HepG2 (cell line): ENCODE data around the gene HOXC4. TPM values are rescaled to one million over a fixed set of nuclear protein-coding genes. Genes with fewer than 3 reads are reported as not detected.

Experiments
- ATAC-seq: fragments of 200-7000 bp; cut with Tn5 transposase; 3 replicates; pipeline ENCODE4 v1.9.1; 2020; ENCODE audit warnings: mild to moderate bottlenecking, moderate library complexity
- BruUV-seq: library from RNA; stranded (reverse); fragments of 400-500 nt; replicated peaks from 2 replicates; lab custom pipeline; 2021; lab: Mats Ljungman, UMichigan
- CTCF ChIA-PET: fragments of 300-600 bp; formaldehyde crosslinking; extraction: SDS; loops from one replicate; lab custom pipeline; 2021; ENCODE audit warnings: low total read pairs, inconsistent platforms, low intra/inter-chr PET ratio; lab: Yijun Ruan, JAX
- POLR2A ChIA-PET: fragments of 350-600 bp; sonication (Branson Sonifier 250); formaldehyde crosslinking; loops from one replicate; lab custom pipeline; 2020; ENCODE audit warnings: antibody characterized with exemption, inconsistent platforms; lab: Yijun Ruan, JAX
- DNase-seq: peaks from one replicate; pipeline ENCODE4 v3.0.0-alpha.2; 2015; ENCODE audit warnings: low spot score
- FAIRE-seq: peaks from 3 replicates; lab custom pipeline; 2011; peaks lifted over from hg19 to GRCh38; lab: Jason Lieb, UNC
- H2AFZ ChIP-seq: one replicate; pipeline ENCODE4 v1.6.1; 2011; ENCODE audit warnings: low read length, inconsistent platforms
- H3K27ac ChIP-seq: fragments of 300-600 bp; 3 replicates; pipeline ENCODE4 v1.8.0; 2011; ENCODE audit warnings: mixed run types, mild to moderate bottlenecking, mixed read lengths, low read length, inconsistent platforms; ENCODE audit not compliant: insufficient read depth; ENCODE audit errors: extremely low read length
- H3K27me3 ChIP-seq, 2 experiments: fragments of 200-600 bp in 1 of 2; 2 replicates in 1 of 2; 3 replicates in 1 of 2; pipeline versions ENCODE4 v1.6.0 to v1.8.0; 2011; ENCODE audit warnings: low read length in 2 of 2, mild to moderate bottlenecking in 2 of 2, moderate library complexity in 2 of 2, inconsistent platforms in 1 of 2; ENCODE audit not compliant: insufficient read depth in 2 of 2, control insufficient read depth in 1 of 2
- H3K36me3 ChIP-seq, 2 experiments: fragments of 200-600 bp in 1 of 2; replicated peaks in 1 of 2; 2 replicates in 1 of 2; 3 replicates in 1 of 2; pipeline versions ENCODE4 v1.5.1 to v1.8.0; 2011; ENCODE audit warnings: low read length in 2 of 2, inconsistent platforms in 1 of 2; ENCODE audit not compliant: insufficient read depth in 2 of 2, control insufficient read depth in 1 of 2
- H3K4me1 ChIP-seq: 2 replicates; pipeline ENCODE4 v1.5.1; 2012; ENCODE audit warnings: low read length, inconsistent platforms; ENCODE audit not compliant: insufficient read depth
- H3K4me2 ChIP-seq: 2 replicates; pipeline ENCODE4 v1.6.0; 2011; ENCODE audit warnings: low read depth, low read length, inconsistent platforms
- H3K4me3 ChIP-seq, 3 experiments: fragments of 200-600 bp in 1 of 3; sonication (generic), shearing (Covaris generic) in 1 of 3; replicated peaks in 1 of 3; 2 replicates each; pipeline ENCODE4 v1.5.1; 2011 to 2016; ENCODE audit warnings: low read length in 3 of 3, inconsistent platforms in 2 of 3, low read depth in 2 of 3, mild to moderate bottlenecking in 2 of 3, control low read depth in 1 of 3, mixed read lengths in 1 of 3; ENCODE audit not compliant: insufficient read depth in 1 of 3
- H3K79me2 ChIP-seq: one replicate; pipeline ENCODE4 v1.6.1; 2011; ENCODE audit warnings: low read length, inconsistent platforms; ENCODE audit not compliant: insufficient read depth
- H3K9ac ChIP-seq: 2 replicates; pipeline ENCODE4 v1.6.0; 2011; ENCODE audit warnings: mild to moderate bottlenecking, low read depth, low read length, inconsistent platforms; ENCODE audit not compliant: insufficient read depth
- H3K9me3 ChIP-seq: 2 replicates; pipeline ENCODE4 v1.5.1; 2012; ENCODE audit warnings: mild to moderate bottlenecking, low read length
- H4K20me1 ChIP-seq: 2 replicates; pipeline ENCODE4 v1.6.0; 2011; ENCODE audit warnings: inconsistent platforms, mild to moderate bottlenecking, low read length, moderate library complexity; ENCODE audit not compliant: insufficient read depth
- ARID2 ChIP-seq: sonication (generic); formaldehyde crosslinking; IDR thresholded peaks from 2 replicates; pipeline ENCODE4 v1.8.1; 2022; ENCODE audit warnings: mild to moderate bottlenecking, missing genetic modification reagents, borderline replicate concordance
- FOSL2 ChIP-seq: sonication (generic); formaldehyde crosslinking; IDR thresholded peaks from 2 replicates; pipeline ENCODE4 v1.4.0; 2020; ENCODE audit warnings: missing genetic modification reagents
- RCOR2 ChIP-seq: IDR thresholded peaks from 2 replicates; pipeline ENCODE4 v1.6.1; 2016; ENCODE audit warnings: missing biosample characterization, missing genetic modification reagents
- RELA ChIP-seq: sonication (generic); formaldehyde crosslinking; IDR thresholded peaks from 2 replicates; pipeline ENCODE4 v1.4.0; 2020; ENCODE audit warnings: missing genetic modification reagents
- TAF15 ChIP-seq: fragments of 200-400 bp; formaldehyde crosslinking; IDR thresholded peaks from one replicate; pipeline ENCODE4 v1.6.1; 2018; ENCODE audit warnings: mild to moderate bottlenecking, low read depth, low read length; ENCODE audit not compliant: poor library complexity, severe bottlenecking
- ZNF136 ChIP-seq: sonication (generic); formaldehyde crosslinking; IDR thresholded peaks from 2 replicates; pipeline ENCODE4 v1.8.1; 2022; ENCODE audit warnings: low read depth, mild to moderate bottlenecking, moderate library complexity, missing genetic modification reagents
- ZNF234 ChIP-seq: sonication (generic); formaldehyde crosslinking; conservative IDR thresholded peaks from 2 replicates; pipeline ENCODE4 v1.5.1; 2020; ENCODE audit warnings: mild to moderate bottlenecking, missing genetic modification reagents
- ZNF34 ChIP-seq: sonication (generic); formaldehyde crosslinking; IDR thresholded peaks from 2 replicates; pipeline ENCODE4 v1.4.0; 2020; ENCODE audit warnings: mild to moderate bottlenecking, missing genetic modification reagents, borderline replicate concordance
- ZNF556 ChIP-seq: sonication (generic); formaldehyde crosslinking; IDR thresholded peaks from 2 replicates; pipeline ENCODE4 v1.4.0; 2020; ENCODE audit warnings: mild to moderate bottlenecking, missing genetic modification reagents, borderline replicate concordance
- ZNF672 ChIP-seq: sonication (generic); formaldehyde crosslinking; IDR thresholded peaks from 2 replicates; pipeline ENCODE4 v1.8.1; 2022; ENCODE audit warnings: missing genetic modification reagents
- ZNF792 ChIP-seq: IDR thresholded peaks from 2 replicates; pipeline ENCODE4 v1.6.1; 2016
- WGBS: methylation state at CpG from one replicate; pipeline ENCODE4 v1.1.6; 2017; ENCODE audit warnings: low lambda C conversion rate; 5-methylcytosine and 5-hydroxymethylcytosine counted together
- in situ Hi-C: cut with HindIII; loops from 2 replicates; pipeline ENCODE4 v1.10.0; 2017; ENCODE audit warnings: low pct_unique_long_range_greater_than_20kb; ENCODE audit not compliant: extremely low pct_ligation_motif_present
- intact Hi-C: fragments of 100-400 bp; cut with micrococcal nuclease; formaldehyde crosslinking; loops from one replicate; pipeline ENCODE4 v1.10.0; 2022; ENCODE audit not compliant: unreplicated experiment
- polyA plus RNA-seq, 8 experiments: library from polyadenylated mRNA; depleted of rRNA in 3 of 8; stranded (reverse) in 7 of 8; unstranded in 1 of 8; fragments of >200 nt; fragmentation: Illumina TruSeq in 4 of 8; extraction: Trizol in 4 of 8; gene quantifications; 2 replicates each; pipeline versions ENCODE4 v1.2.1 to v1.2.3, GENCODE V29; 2011 to 2016; ENCODE audit warnings: low read depth in 4 of 8, missing spikeins in 1 of 8, mixed read lengths in 1 of 8; ENCODE audit not compliant: insufficient read depth in 1 of 8
- total RNA-seq, 5 experiments: library from RNA; depleted of rRNA; stranded (reverse); fragments of >200 nt; fragmentation: Illumina TruSeq; extraction: Trizol; gene quantifications; 2 replicates each; pipeline ENCODE4 v1.2.3, GENCODE V29; 2016; ENCODE audit warnings: low read depth in 1 of 5
- TF ChIP-seq, protein P1 (sequence below): sonication (generic); formaldehyde crosslinking; IDR thresholded peaks from 2 replicates; pipeline ENCODE4 v1.4.0; 2020; ENCODE audit warnings: missing genetic modification reagents
- TF ChIP-seq, protein P2 (sequence below): sonication (generic); formaldehyde crosslinking; IDR thresholded peaks from 2 replicates; pipeline ENCODE4 v1.4.0; 2020; ENCODE audit warnings: missing genetic modification reagents, borderline replicate concordance
- TF ChIP-seq, protein P3 (sequence below), 2 experiments: IDR thresholded peaks; 2 replicates each; pipeline ENCODE4 v1.6.1; 2011 to 2012; ENCODE audit warnings: low read length in 2 of 2, borderline replicate concordance in 1 of 2, low read depth in 1 of 2, mild to moderate bottlenecking in 1 of 2, moderate library complexity in 1 of 2

The HOXC4 gene
- total and polyA plus RNA-seq, 2 of the 13 experiments (the other 11 are each of a cell fraction or from before 2014, with no cell fraction given) = not detected

DNA sequence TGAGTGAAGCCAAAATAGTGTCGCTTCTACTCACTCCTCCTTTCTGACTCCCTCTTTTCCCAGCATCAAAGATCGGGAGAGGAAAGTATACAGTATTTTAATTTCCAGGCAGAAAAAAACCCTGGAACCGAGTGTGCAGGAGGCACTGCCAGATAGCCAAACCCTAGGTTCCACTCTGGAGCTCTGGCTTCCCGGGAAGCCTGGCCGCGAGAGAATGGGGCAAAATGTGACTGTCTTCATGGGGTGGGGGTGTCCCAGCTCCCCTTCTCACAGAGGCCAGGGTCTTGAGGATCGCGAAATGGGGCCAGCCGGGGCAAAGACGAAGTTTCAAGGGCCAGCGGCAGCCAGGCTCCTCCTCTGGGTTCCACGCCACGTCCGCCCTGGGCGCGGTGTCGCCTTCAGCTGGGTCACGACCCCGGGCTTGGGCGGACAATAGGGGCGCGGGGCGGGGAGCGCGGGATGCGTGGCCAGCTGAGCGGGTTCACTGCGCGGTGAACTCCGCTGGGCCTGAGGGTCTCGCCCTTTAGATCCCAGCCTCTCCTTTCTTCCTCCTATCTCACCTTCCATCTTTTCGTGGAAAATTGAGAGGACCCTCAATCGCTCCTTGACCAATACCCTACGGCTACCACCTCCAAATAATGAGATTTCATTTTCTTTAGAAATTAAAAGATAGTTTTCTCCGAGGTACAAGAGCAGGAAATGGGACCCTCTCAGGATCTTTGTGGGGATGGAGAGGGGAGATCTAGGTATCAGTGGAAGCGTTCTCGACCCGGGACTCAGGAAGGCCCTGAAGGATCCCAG, 6.7 kb downstream of the HOXC4 start:
- no peak overlapping the region for H3K4me3 ChIP-seq
- intact Hi-C loops = no loop called here
- ATAC-seq (no peak), FAIRE-seq (no peak), DNase-seq (no peak)
- no peaks in the 10 kb centered on the region for H3K9me3 ChIP-seq
- H3K4me1 ChIP-seq = no peaks in the 10 kb centered on the region
- H3K27ac ChIP-seq = no peak overlapping the region
- H3K4me2 ChIP-seq = no peak overlapping the region
- CTCF ChIA-PET = no interaction called here
- no peaks in the 10 kb centered on the region for H3K36me3 ChIP-seq
- no peak for TF ChIP-seq RELA
- TF ChIP-seq ZNF34 = no peak
- TF ChIP-seq, protein P1, sequence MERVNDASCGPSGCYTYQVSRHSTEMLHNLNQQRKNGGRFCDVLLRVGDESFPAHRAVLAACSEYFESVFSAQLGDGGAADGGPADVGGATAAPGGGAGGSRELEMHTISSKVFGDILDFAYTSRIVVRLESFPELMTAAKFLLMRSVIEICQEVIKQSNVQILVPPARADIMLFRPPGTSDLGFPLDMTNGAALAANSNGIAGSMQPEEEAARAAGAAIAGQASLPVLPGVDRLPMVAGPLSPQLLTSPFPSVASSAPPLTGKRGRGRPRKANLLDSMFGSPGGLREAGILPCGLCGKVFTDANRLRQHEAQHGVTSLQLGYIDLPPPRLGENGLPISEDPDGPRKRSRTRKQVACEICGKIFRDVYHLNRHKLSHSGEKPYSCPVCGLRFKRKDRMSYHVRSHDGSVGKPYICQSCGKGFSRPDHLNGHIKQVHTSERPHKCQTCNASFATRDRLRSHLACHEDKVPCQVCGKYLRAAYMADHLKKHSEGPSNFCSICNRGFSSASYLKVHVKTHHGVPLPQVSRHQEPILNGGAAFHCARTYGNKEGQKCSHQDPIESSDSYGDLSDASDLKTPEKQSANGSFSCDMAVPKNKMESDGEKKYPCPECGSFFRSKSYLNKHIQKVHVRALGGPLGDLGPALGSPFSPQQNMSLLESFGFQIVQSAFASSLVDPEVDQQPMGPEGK (CRISPR knock-in tag) = no peak
- no peak for TF ChIP-seq ZNF234 (CRISPR knock-in tag)
- TF ChIP-seq TAF15 = no peak
- TF ChIP-seq, protein P2, sequence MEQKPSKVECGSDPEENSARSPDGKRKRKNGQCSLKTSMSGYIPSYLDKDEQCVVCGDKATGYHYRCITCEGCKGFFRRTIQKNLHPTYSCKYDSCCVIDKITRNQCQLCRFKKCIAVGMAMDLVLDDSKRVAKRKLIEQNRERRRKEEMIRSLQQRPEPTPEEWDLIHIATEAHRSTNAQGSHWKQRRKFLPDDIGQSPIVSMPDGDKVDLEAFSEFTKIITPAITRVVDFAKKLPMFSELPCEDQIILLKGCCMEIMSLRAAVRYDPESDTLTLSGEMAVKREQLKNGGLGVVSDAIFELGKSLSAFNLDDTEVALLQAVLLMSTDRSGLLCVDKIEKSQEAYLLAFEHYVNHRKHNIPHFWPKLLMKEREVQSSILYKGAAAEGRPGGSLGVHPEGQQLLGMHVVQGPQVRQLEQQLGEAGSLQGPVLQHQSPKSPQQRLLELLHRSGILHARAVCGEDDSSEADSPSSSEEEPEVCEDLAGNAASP (CRISPR knock-in tag) = no peak
- no peak for TF ChIP-seq FOSL2 (CRISPR knock-in tag)
- TF ChIP-seq ARID2 (CRISPR knock-in tag) = no peak
- TF ChIP-seq ZNF556 (CRISPR knock-in tag) = no peak
- TF ChIP-seq ZNF136 (CRISPR knock-in tag) = no peak
- TF ChIP-seq ZNF672 (CRISPR knock-in tag) = no peak
- TF ChIP-seq, protein P3, sequence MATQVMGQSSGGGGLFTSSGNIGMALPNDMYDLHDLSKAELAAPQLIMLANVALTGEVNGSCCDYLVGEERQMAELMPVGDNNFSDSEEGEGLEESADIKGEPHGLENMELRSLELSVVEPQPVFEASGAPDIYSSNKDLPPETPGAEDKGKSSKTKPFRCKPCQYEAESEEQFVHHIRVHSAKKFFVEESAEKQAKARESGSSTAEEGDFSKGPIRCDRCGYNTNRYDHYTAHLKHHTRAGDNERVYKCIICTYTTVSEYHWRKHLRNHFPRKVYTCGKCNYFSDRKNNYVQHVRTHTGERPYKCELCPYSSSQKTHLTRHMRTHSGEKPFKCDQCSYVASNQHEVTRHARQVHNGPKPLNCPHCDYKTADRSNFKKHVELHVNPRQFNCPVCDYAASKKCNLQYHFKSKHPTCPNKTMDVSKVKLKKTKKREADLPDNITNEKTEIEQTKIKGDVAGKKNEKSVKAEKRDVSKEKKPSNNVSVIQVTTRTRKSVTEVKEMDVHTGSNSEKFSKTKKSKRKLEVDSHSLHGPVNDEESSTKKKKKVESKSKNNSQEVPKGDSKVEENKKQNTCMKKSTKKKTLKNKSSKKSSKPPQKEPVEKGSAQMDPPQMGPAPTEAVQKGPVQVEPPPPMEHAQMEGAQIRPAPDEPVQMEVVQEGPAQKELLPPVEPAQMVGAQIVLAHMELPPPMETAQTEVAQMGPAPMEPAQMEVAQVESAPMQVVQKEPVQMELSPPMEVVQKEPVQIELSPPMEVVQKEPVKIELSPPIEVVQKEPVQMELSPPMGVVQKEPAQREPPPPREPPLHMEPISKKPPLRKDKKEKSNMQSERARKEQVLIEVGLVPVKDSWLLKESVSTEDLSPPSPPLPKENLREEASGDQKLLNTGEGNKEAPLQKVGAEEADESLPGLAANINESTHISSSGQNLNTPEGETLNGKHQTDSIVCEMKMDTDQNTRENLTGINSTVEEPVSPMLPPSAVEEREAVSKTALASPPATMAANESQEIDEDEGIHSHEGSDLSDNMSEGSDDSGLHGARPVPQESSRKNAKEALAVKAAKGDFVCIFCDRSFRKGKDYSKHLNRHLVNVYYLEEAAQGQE (IDR thresholded peaks at IDR 0.05; ENCODE audit: borderline replicate concordance in 1 of 2, low read depth in 1 of 2, low read length in 2 of 2) = no peak
- no peak for TF ChIP-seq RCOR2 (CRISPR knock-in tag)
- no peak for TF ChIP-seq ZNF792 (CRISPR knock-in tag)
- peaks cover 1 to 26% of the 10 kb centered on the region in 2 experiments; a peak in 4 of 5 replicates for H3K27me3 ChIP-seq
- in situ Hi-C loops = no loop called here
- BruUV-seq = no TSS peak
- no peak overlapping the region for H2AFZ ChIP-seq
- POLR2A ChIA-PET = no interaction called here
- H3K79me2 ChIP-seq = no peaks in the 10 kb centered on the region
- H3K9ac ChIP-seq = no peak overlapping the region
- H4K20me1 ChIP-seq = no peaks in the 10 kb centered on the region
- 66% methylated on average over 29 of the region's 38 CpGs for WGBS
